ENCODE data around the gene FCGR1A.
"Not testable (repeated sequence)": the region's sequence is repeated elsewhere in the genome, so short reads cannot be mapped to it uniquely, and the experiment has no call there.

The FCGR1A gene

DNA sequence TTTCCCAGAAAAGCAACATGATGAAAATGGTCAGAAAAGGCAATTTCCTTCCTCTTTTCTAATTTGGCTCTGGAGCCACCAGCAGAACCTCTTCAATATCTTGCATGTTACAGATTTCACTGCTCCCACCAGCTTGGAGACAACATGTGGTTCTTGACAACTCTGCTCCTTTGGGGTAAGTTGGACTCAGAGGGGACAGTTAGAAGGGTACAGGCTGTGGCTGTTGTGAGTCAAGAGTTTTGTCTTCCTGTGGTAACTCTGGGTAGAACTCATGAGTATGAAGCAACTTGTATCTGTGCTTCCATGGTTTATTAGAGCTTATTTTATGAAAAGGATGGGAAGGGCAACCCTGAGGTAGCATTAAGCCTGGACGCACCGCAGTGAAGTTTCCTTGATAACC, at the start of gene FCGR1A:
FCGR1A (plus strand) TSS at position 95 of the 400 bp plus-strand sequence; CDS start at position 145, 50 bp downstream.
- not testable (repeated sequence) for DNase-seq

- DNase-seq: not testable (repeated sequence)
Measured at GRCh38 chr1:149732781-149733180, 49.7 kb upstream of the FCGR1A start.

- not testable (repeated sequence) for DNase-seq
Measured at GRCh38 chr1:149734692-149735091, 47.8 kb upstream of the FCGR1A start.

GRCh38 chr1:149740148-149740581, 42.3 kb upstream of the FCGR1A start:
- DNase-seq: not testable (repeated sequence)

- DNase-seq: not testable (repeated sequence)
Measured at GRCh38 chr1:149740590-149741230, 41.8 kb upstream of the FCGR1A start.

DNA sequence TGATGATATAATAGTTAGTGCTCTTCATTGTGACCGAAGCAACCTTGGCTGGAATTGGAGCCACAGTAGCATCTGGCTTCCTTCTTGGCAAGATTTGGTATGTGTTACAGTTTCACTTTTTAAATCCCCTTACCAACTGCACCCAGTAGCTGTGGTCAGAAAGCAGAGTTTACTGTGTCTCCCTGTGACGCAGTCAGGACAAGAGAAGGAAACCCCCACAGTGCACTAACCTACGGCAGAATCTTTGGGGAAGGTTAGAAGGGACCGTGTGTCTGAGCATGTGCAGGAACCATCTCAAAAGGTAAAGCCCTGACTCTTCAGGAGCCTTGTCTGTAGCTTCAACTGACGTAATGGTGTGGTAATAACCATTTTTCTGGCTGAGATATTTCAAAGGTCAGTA, 40.6 kb upstream of the FCGR1A start:
- not testable (repeated sequence) for DNase-seq

- not testable (repeated sequence) for DNase-seq
Measured at GRCh38 chr1:149746463-149747356, 35.8 kb upstream of the FCGR1A start.

DNA sequence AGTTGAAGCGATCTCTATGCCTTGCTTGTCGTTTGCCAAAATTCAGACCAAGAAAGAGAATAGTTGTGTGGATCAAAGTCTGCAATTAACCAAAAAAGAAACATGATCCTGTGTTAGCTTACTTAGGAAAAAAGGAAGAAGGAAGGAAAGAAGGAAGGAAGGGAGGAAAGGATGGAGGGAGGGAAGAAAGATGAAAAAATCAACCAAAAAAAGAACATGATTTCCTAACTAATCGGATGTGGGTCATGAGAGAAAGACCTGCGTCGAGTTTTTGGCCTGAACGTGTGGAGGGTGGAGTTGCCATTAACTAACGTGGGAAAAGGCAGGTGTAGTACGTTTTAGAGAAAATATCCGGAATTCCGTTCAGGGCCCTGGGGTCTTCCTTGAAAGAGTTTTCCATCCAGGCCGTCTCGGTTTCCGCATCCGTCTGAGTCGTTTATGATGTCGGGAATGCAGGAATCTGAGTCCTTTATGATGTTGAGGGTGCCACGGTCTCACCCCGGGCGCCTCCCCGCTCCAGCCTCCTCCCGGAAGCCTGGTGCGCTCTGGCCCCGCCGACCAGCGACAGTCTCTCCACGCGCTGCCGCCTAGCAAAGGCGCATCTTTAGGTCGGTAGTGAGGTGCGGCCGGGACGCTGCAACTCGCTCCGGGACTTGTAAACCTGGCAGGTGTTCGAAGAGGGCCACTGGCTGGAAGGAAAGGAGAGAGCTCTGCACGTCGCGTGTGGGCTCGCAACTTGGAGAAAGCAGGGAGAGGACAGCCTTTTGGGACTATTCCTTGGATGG, 34.9 kb upstream of the FCGR1A start:
- not testable (repeated sequence) for DNase-seq

DNA sequence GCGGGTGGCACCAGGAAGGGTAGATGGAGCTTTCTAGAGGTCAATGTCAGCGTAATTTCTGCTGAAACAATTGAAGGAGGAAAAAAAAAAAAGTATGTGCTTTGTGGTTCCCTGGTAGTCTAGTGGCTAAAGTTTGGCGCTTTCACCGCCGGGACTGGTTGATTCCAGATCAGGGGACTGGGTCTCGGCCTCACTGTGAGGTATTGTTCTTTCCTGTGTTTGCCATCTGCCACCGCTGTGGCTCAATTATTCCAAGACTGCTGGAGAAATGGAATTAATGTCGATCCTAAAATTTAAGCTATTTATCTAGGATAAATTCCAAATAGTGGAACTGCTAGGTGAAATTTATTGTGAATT, 34.4 kb upstream of the FCGR1A start:
- not testable (repeated sequence) for DNase-seq

DNA sequence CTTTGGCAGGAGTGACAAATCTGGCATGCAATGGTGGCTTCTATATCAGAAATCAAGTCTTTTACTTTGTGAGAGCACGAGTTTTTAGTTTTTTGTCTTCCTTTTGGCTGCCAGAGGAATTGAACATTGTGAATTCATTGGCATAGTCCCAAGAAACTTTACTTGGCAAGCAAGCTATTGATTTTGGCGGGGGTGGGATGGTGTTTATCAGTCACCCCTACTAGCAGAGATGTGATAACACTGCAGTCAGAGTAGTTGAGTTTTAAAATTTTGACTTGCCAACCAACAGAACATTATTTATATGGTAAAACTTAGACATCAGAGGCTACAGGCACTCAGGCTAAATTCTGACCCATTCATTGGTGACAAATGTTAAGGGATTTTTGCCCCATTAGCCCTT, 31.9 kb upstream of the FCGR1A start:
- not testable (repeated sequence) for DNase-seq

DNA sequence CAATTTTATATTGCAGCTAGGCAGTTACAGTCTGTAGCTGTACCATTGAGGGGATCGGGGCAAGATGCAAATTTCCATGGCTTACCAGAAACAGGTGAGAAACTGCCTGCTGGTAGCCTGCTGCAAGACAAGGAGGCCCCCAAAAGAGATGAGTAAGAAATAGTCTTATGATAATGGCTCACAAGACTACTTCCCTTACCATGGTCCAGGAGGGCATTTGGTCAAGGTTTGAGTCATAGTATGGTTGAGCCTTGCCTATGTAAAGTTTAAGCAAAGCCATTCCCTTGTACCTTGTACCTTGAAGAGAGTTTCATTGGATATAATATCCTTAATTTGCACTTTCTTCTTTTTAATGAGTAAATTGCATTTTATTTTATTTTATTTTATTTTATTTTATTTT, 30.3 kb upstream of the FCGR1A start:
- DNase-seq: not testable (repeated sequence)

- DNase-seq: not testable (repeated sequence)
Measured at GRCh38 chr1:149753466-149753865, 29.0 kb upstream of the FCGR1A start.

DNA sequence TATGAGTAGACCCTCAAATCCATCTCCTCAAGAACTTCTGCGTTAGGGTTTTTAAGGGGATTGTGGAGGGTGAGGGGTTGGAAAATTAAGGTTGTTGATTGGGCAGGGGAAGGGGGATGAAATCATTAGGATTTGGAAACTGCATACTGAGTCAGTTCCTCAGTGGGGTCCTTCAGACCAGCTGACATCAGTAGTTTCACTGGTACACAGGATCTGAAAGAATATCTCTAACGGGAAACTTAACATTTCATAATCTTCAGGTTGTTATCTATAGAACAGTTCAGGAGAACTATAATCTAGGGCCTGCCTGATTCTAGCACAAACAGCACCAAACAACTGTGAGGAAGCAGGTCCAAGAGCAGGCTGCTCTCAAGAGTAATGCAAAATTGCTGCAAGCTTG, 27.2 kb upstream of the FCGR1A start:
- DNase-seq: not testable (repeated sequence)

DNA sequence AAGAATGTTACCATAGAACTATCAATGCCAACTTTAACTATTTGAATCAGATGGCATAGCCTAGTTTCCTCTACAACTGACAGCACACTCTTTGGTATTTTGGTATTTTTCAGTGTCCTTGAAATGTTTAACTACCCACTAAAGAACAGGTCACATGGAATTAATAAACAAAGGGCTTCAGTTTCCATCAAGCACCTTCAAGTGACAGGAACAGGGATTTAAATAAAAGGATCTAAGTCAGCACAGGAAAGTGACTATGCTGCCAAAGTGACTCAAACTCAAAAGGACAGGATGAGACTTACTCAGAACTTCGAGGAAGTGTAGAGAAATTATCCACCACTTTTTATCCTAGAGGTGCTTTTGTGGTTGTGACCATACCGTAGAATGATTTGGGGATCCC, 20.2 kb upstream of the FCGR1A start:
- not testable (repeated sequence) for DNase-seq

DNA sequence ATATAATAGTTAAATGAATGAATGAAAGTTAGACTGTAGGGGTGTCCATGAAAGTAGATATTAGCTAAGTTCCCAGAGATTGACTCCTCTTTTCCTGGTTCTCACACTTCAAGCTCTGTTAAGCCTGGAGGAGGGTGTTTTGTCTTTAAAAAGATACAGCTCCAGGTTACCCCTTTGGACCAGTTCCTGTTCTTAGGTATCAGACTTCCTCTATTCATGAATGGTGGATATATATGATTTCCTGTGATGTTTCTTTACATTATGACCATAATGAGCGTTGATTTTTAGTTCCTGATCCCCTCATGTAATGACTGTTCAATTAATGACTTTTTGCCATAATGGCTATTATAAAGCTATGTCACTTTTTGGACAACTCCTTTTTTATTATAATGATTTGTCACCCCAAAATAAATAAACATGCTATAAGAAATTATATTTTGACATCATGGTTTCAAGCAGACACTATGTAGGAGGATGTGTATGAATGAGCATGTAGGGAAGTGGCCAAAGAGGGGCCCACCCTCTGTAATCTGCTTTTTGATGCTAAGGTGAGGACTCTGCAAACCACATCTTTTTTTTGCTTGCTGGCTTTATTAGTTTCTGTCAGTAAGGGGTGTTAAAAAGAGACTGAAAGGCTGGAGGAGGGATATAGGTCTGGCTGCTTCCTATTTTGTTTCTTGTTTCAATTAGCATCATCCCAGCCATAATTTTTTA, 18.2 kb upstream of the FCGR1A start:
- DNase-seq: not testable (repeated sequence)

- not testable (repeated sequence) for DNase-seq
Measured at GRCh38 chr1:149766241-149766640, 16.3 kb upstream of the FCGR1A start.

- DNase-seq: not testable (repeated sequence)
Measured at GRCh38 chr1:149769216-149769615, 13.3 kb upstream of the FCGR1A start.

DNA sequence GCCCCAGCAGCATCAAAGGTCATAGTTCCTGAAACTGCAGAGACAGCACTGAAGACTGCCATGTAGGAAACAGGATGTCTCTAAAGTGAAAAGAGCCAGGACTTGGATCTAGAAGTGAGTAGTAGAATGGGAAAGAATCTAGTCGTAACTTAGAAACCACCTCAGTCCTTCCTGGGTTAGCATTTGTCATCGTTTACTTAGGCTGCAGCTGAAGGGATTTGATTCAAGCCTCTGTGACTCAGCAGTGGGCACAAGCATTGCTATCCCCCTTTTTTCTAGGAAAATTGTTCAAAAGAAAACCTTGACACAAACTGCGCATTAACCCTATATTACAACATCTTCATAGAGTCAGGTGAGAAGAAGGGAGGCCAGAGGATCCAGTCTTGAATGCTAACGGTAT, 11.8 kb upstream of the FCGR1A start:
- DNase-seq: not testable (repeated sequence)

- DNase-seq: not testable (repeated sequence)
Measured at GRCh38 chr1:149771653-149772425, 10.7 kb upstream of the FCGR1A start.

GRCh38 chr1:149775510-149776147, 6.9 kb upstream of the FCGR1A start:
- not testable (repeated sequence) for DNase-seq

DNA sequence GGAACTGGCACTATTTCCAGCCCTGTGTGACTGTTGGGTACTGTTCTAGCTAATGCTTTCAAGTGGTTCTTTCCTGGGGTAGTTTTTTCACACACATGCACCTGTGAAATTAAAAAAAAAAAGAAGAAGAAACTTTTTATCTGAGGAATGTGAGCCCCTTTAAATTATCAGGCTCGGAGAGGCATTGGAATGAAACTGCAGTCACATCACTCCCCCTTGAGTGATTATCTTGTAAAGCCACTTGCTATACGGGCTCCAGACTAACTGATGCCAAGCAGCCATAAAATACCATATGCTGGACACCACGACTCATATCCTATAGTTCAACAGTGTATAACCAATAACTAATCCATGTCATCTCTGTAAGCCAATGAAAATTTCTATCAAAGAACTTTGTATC, 5.4 kb upstream of the FCGR1A start:
- DNase-seq: not testable (repeated sequence)

Data from NCI-H1694 (cell line).